Measurements from ENCODE around the gene LST1. TPM values are rescaled to one million over a fixed set of nuclear protein-coding genes. Genes with fewer than 3 reads are reported as not detected.

The LST1 gene
- total RNA-seq, 4 donors from 2014 or later = 3.7 to 72.9 (median 6.7) TPM

DNA sequence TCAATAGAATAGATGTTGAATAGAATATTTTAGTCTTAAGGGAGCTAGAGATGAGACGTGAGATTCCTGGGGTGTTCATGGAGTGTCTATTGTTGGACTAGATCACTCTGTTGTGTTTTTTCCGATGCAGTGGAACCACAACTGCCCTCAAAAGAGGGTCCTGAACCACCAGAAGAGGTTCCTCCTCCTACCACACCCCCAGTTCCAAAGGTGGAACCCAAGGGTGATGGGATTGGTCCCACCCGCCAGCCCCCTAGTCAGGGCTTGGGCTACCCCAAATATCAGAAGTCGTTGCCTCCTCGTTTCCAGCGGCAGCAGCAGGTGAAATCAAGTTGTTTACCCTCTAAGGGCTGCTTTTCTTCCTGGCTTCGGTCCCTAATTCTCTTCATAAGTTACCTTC is 42.9 kb downstream of the LST1 start:
- H3K9me3 ChIP-seq = no peaks in the 10 kb centered on the region
- WGBS = 81% methylated on average over 7 of the region's 7 CpGs
- H3K36me3 ChIP-seq = peaks cover 100% of the 10 kb centered on the region
- no peak for DNase-seq (ENCODE audit: low spot score in 2 of 2)
- TF ChIP-seq, protein P1, sequence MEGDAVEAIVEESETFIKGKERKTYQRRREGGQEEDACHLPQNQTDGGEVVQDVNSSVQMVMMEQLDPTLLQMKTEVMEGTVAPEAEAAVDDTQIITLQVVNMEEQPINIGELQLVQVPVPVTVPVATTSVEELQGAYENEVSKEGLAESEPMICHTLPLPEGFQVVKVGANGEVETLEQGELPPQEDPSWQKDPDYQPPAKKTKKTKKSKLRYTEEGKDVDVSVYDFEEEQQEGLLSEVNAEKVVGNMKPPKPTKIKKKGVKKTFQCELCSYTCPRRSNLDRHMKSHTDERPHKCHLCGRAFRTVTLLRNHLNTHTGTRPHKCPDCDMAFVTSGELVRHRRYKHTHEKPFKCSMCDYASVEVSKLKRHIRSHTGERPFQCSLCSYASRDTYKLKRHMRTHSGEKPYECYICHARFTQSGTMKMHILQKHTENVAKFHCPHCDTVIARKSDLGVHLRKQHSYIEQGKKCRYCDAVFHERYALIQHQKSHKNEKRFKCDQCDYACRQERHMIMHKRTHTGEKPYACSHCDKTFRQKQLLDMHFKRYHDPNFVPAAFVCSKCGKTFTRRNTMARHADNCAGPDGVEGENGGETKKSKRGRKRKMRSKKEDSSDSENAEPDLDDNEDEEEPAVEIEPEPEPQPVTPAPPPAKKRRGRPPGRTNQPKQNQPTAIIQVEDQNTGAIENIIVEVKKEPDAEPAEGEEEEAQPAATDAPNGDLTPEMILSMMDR (IDR thresholded peaks at IDR 0.05) = no peak
- TF ChIP-seq POLR2AphosphoS5 (IDR thresholded peaks at IDR 0.05) (no peak), EP300 (IDR thresholded peaks at IDR 0.05) (no peak), POLR2A (IDR thresholded peaks at IDR 0.05) (no peak)
- H3K27me3 ChIP-seq = no peaks in the 10 kb centered on the region
- H3K4me3 ChIP-seq = no peak overlapping the region
- no peaks in the 10 kb centered on the region for H3K4me1 ChIP-seq
- no peak overlapping the region for H3K27ac ChIP-seq

DNA sequence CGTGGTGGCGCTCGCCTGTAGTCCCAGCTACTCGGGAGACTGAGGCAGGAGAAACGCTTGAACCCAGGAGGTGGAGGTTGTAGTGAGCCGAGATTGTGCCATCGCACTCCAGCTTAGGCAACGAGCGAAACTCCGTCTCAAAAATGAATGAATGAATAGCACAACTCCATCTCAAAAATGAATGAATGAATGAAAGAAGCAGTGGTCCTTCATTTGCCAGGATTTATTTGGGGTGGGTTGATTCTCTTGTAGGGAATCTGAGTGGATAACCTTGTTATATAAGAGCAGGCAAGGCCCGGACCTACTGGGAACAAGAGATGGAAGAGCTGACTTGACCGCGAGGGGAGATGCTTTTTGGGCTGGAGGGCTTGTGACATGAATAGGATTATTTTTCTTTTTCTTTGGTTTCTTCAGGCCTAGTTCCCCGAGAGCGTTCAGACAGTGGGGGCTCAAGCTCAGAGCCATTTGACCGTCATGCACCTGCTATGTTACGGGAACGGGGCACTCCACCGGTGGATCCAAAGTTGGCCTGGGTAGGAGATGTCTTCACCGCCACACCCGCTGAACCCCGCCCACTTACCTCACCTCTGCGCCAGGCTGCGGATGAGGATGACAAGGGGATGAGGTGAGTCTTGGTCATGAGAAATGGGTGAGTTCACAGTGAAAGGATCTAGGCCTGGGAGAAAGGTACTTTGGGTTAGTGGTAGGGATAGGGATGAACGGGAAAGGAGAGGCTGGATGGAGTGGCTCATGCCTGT is 44.3 kb downstream of the LST1 start:
- Histone ChIP-seq H3K27me3 (no peaks in the 10 kb centered on the region), H3K27ac (no peak overlapping the region), H3K4me3 (no peak overlapping the region), H3K4me1 (no peaks in the 10 kb centered on the region), H3K36me3 (peaks cover 100% of the 10 kb centered on the region), H3K9me3 (no peaks in the 10 kb centered on the region)
- TF ChIP-seq POLR2AphosphoS5 (IDR thresholded peaks at IDR 0.05) (no peak), EP300 (IDR thresholded peaks at IDR 0.05) (no peak), POLR2A (IDR thresholded peaks at IDR 0.05) (no peak)
- TF ChIP-seq, protein P1 (IDR thresholded peaks at IDR 0.05) = no peak
- WGBS = 73% methylated on average over 25 of the region's 25 CpGs
- DNase-seq (ENCODE audit: low spot score in 2 of 2) = no peak

DNA sequence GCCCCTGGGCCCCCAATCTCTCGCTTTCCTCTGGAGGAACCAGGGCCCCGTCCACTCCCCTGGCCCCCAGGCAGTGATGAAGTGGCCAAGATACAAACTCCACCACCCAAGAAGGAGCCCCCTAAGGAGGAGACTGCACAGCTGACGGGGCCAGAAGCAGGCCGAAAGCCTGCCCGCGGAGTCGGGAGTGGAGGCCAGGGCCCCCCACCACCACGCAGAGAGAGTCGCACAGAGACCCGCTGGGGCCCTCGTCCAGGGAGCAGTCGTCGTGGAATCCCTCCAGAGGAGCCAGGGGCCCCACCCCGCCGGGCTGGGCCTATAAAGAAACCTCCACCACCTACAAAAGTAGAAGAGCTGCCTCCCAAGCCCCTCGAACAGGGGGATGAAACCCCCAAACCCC is 45.1 kb downstream of the LST1 start:
- TF ChIP-seq POLR2A (IDR thresholded peaks at IDR 0.05) (no peak), EP300 (IDR thresholded peaks at IDR 0.05) (no peak), POLR2AphosphoS5 (IDR thresholded peaks at IDR 0.05) (no peak)
- TF ChIP-seq, protein P1 (IDR thresholded peaks at IDR 0.05) = no peak
- no peak for DNase-seq (ENCODE audit: low spot score in 2 of 2)
- Histone ChIP-seq H3K36me3 (peaks cover 100% of the 10 kb centered on the region), H3K27me3 (no peaks in the 10 kb centered on the region), H3K27ac (no peak overlapping the region), H3K9me3 (no peaks in the 10 kb centered on the region), H3K4me1 (no peaks in the 10 kb centered on the region), H3K4me3 (no peak overlapping the region)
- WGBS = 80% methylated on average over 2 of the region's 16 CpGs

DNA sequence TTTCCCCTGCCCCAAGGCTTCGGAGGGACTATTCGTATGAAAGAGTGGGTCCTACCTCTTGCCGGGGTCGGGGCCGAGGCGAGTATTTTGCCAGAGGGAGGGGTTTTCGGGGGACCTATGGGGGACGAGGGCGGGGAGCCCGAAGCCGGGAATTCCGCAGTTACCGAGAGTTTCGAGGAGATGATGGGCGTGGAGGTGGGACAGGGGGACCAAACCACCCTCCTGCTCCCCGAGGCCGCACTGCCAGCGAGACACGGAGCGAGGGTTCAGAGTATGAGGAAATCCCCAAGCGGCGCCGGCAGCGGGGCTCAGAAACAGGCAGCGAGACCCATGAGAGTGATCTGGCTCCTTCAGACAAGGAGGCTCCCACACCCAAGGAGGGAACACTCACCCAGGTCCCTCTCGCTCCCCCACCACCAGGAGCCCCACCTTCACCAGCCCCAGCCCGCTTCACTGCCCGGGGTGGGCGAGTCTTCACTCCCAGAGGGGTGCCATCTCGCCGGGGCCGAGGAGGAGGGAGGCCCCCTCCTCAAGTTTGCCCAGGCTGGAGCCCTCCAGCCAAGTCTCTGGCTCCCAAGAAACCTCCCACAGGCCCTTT is 45.7 kb downstream of the LST1 start:
- Histone ChIP-seq H3K27ac (no peak overlapping the region), H3K4me3 (no peak overlapping the region), H3K4me1 (no peaks in the 10 kb centered on the region), H3K9me3 (no peaks in the 10 kb centered on the region), H3K27me3 (no peaks in the 10 kb centered on the region), H3K36me3 (peaks cover 100% of the 10 kb centered on the region)
- WGBS = 82% methylated on average over 27 of the region's 32 CpGs
- DNase-seq (ENCODE audit: low spot score in 2 of 2) = no peak
- TF ChIP-seq, protein P1 (IDR thresholded peaks at IDR 0.05) = no peak
- TF ChIP-seq EP300 (IDR thresholded peaks at IDR 0.05) (no peak), POLR2A (IDR thresholded peaks at IDR 0.05) (no peak), POLR2AphosphoS5 (IDR thresholded peaks at IDR 0.05) (no peak)

DNA sequence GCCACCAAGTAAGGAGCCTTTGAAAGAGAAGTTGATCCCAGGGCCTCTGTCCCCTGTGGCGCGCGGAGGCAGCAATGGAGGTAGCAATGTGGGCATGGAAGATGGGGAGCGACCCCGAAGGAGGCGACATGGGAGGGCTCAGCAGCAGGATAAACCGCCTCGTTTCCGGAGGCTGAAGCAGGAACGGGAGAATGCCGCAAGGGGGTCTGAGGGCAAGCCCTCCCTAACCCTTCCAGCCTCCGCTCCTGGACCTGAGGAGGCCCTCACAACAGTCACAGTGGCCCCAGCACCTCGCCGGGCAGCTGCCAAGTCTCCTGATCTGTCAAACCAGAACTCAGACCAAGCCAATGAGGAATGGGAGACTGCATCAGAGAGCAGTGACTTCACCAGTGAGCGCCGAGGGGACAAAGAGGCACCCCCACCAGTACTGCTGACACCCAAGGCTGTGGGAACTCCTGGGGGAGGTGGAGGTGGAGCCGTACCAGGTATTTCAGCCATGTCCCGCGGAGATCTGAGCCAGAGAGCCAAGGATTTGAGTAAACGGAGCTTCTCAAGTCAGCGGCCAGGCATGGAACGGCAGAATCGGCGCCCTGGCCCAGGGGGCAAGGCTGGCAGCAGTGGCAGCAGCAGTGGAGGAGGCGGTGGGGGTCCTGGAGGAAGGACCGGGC is 46.3 kb downstream of the LST1 start:
- Histone ChIP-seq H3K4me1 (no peaks in the 10 kb centered on the region), H3K27ac (no peak overlapping the region), H3K4me3 (no peak overlapping the region), H3K36me3 (peaks cover 100% of the 10 kb centered on the region), H3K27me3 (no peaks in the 10 kb centered on the region), H3K9me3 (no peaks in the 10 kb centered on the region)
- 92% methylated on average over 21 of the region's 26 CpGs for WGBS
- TF ChIP-seq, protein P1 (IDR thresholded peaks at IDR 0.05) = no peak
- TF ChIP-seq POLR2A (IDR thresholded peaks at IDR 0.05) (no peak), EP300 (IDR thresholded peaks at IDR 0.05) (no peak), POLR2AphosphoS5 (IDR thresholded peaks at IDR 0.05) (no peak)
- no peak for DNase-seq (ENCODE audit: low spot score in 2 of 2)

Measured in suprapubic skin (tissue), 4 donors.